ENCODE measurements around the gene NAPG. TPM values are rescaled to one million over a fixed set of nuclear protein-coding genes. Genes with fewer than 3 reads are reported as not detected.
A peak's percentile ranks its signal among the peaks of the same experiment; 100 is the strongest.

The NAPG gene
- 16.8 TPM for polyA plus RNA-seq (2013, experiment 1 of 2)
- 19.0 TPM for polyA plus RNA-seq (2013, experiment 2 of 2)

DNA sequence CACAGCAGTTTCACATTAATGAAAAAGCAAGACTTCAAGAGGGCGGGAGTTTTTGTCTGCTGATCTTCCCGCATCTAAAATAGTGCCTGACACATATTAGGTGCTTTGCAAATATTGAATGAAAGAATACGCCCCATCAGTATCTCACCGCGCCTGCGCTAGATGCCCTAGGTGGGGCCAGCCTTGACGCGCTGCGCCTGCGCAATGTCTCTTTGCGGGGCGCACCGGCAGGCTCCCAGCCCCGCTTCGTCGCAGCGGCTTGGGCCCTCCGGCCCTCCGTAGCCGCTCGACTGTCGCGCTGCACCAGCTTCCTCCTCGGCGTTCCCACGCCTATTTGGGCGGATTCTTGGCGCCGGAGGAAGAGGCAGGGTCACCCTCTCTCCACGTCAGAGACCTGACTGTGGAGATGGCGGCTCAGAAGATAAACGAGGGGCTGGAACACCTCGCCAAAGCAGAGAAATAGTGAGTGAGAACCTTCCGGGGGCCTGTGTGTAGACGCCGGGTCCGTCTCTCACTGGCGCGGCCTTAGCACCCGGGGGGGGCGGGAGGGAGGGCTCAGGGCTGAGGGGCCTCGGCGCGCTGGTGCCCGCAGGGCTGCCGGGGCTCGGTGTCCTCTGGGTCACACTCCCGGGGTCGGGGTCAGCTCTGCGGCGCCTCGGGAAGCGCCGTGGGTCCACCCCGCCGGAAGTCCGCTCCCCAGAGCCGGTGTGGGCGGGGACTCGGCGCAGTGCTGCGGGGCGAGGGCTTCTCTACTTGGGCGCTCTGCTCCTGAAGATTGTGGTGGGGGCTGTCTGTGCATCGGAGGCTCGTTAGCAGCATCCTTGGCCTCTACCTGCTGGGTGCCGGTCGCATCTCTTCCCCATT, at the start of gene NAPG:
NAPG (plus strand) TSS at position 331 of the 864 bp plus-strand sequence; CDS start at position 407, 76 bp downstream.
- Histone ChIP-seq H3K9me3 (ENCODE audit: insufficient read depth, low read depth, low read length) (no peaks in the 10 kb centered on the region), H3K27ac (ENCODE audit: low read depth, low read length) (peak within 1 kb of the TSS; percentile 83; the same call in 1 of the 2 replicates)
- WGBS, result under 1% methylated on average over 68 of the region's 68 CpGs

DNA sequence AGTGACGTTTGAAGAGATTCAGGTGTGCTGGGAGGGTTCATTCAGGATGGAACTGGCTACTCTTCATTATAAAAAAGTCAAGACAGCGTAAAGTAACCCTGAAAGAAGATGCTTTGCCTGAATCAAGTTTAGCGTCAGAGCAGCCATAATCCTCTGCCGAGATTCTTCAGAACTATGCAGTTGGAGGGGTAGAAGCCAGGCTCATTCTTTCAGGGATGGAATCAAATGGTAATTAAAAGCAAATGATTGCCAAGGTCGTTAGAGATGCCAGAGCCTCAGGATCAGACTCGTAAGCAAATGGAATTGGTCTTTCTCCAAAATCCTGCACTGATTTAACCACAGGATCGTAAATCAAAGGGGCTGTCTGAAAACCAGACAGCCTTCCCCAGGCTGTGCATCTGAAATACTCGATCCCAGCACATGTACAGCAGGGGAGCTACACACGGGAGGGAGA, 49.5 kb upstream of the NAPG start:
- Histone ChIP-seq H3K9me3 (ENCODE audit: insufficient read depth, low read depth, low read length) (no peaks in the 10 kb centered on the region), H3K27ac (ENCODE audit: low read depth, low read length) (no peak overlapping the region), H3K36me3 (ENCODE audit: insufficient read depth, low read length) (peaks cover 3% of the 10 kb centered on the region; the same call in 1 of the 2 replicates), H3K4me1 (ENCODE audit: insufficient read depth, low read length) (peaks cover 32% of the 10 kb centered on the region), H3K9ac (ENCODE audit: low read depth, low read length) (no peak overlapping the region), H3K27me3 (ENCODE audit: insufficient read depth, low read length) (peaks cover 48% of the 10 kb centered on the region), H3K4me3 (ENCODE audit: low read length) (no peak overlapping the region)
- 84% methylated on average over 9 of the region's 9 CpGs for WGBS

More for the DNA sequence above, at the start of gene NAPG:
- H3K27me3 ChIP-seq (ENCODE audit: insufficient read depth, low read length), result 0 out of 2 replicates have a peak, but pooled peaks cover 2% of the 10 kb centered on the region
- H3K4me1 ChIP-seq (ENCODE audit: insufficient read depth, low read length), result peaks cover 10% of the 10 kb centered on the region
- H3K36me3 ChIP-seq (ENCODE audit: insufficient read depth, low read length), result 0 out of 2 replicates have a peak, but pooled peaks cover 4% of the 10 kb centered on the region
- H3K4me3 ChIP-seq (ENCODE audit: low read length), result peak within 1 kb of the TSS; percentile 98
- H3K9ac ChIP-seq (ENCODE audit: low read depth, low read length), result peak within 1 kb of the TSS; percentile 80

DNA sequence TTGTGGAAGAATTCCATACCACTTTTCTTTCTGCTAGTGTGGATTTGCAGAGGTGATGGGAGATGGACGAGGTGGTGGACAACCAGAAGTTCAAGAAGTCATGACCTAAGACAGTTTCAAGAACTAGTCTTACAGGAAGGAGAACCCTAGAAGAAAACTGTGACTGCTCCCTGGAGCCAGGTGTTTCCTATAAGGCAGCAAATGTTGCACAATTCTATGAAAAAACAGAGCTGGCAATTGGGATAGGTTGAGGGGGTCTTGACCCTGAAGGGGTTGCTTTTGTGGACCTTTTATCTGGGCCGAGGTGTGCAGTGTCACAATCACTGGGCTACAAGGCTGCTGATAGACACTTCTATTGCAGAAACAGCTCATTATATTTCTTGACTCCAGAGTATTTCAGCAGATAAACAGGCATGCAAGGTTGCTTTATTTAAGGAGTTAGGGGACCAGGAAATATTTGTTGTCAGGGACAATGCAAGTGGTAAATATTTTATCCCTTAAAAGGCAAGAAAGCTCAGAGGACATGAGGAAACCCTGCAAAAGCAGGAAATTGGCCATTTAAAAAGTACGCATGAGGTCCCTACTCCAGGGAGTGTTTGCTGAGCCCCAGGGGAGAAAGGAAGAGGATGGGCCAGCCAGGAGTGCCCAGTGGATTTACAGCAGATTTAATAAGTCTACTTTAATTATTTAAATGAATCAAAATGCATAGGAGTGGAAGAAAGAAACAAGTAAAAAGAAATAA, 48.5 kb upstream of the NAPG start:
- H3K4me3 ChIP-seq (ENCODE audit: low read length), result no peak overlapping the region
- 64% methylated on average over 3 of the region's 3 CpGs for WGBS
- H3K27ac ChIP-seq (ENCODE audit: low read depth, low read length), result peak overlapping the region; percentile 15; the same call in 1 of the 2 replicates
- no peaks in the 10 kb centered on the region; the same call in 1 of the 2 replicates for H3K36me3 ChIP-seq (ENCODE audit: insufficient read depth, low read length)
- H3K9ac ChIP-seq (ENCODE audit: low read depth, low read length), result no peak overlapping the region
- H3K4me1 ChIP-seq (ENCODE audit: insufficient read depth, low read length), result peaks cover 39% of the 10 kb centered on the region
- peaks cover 48% of the 10 kb centered on the region for H3K27me3 ChIP-seq (ENCODE audit: insufficient read depth, low read length)
- H3K9me3 ChIP-seq (ENCODE audit: insufficient read depth, low read depth, low read length), result no peaks in the 10 kb centered on the region

DNA sequence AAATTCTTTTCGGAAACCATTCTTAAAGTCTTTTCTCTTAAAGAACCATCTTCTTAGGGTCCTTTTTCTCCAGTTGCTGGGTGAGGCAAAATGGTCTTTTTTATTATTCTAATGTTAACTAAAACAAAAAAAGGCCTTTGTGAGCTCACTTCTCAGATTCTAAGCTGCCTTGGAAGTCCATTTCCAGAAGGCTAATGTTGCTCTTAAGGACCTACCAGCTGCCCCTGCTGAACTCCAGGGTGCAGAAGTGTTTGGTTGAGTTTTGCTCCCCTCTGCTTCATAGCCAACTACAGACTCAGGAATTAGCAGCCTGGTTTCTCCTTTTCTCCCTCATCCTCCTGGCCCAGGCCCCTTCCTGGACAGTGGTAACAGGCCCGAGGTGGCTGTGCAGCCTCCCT, 48.0 kb upstream of the NAPG start:
- Histone ChIP-seq H3K4me1 (ENCODE audit: insufficient read depth, low read length) (peaks cover 36% of the 10 kb centered on the region), H3K9ac (ENCODE audit: low read depth, low read length) (no peak overlapping the region), H3K27me3 (ENCODE audit: insufficient read depth, low read length) (peaks cover 48% of the 10 kb centered on the region), H3K36me3 (ENCODE audit: insufficient read depth, low read length) (no peaks in the 10 kb centered on the region), H3K4me3 (ENCODE audit: low read length) (no peak overlapping the region), H3K9me3 (ENCODE audit: insufficient read depth, low read depth, low read length) (no peaks in the 10 kb centered on the region), H3K27ac (ENCODE audit: low read depth, low read length) (peak overlapping the region; percentile 45; the same call in 1 of the 2 replicates)
- WGBS, result 75% methylated on average over 1 of the region's 2 CpGs

DNA sequence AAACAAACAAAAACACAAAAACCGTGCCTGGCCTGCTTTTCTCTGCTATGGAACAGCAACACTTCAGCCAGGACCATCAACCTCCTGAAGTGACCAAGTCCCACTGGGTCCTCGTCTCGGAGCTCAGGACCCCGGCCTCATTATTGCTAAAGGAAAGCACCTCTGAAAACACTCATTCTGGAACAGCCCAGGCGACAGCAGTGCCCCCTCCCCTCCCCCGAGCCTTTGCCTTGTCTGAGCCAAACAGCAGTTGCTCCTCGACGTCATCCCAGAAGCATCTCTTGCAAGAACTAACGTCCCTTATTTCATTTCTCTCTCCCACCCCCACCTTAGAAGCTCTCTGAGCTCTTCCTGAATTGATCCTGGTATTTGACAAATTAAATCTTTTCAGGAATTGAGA, 44.0 kb upstream of the NAPG start:
- Histone ChIP-seq H3K9me3 (ENCODE audit: insufficient read depth, low read depth, low read length) (no peaks in the 10 kb centered on the region), H3K4me1 (ENCODE audit: insufficient read depth, low read length) (peaks cover 24% of the 10 kb centered on the region), H3K4me3 (ENCODE audit: low read length) (no peak overlapping the region), H3K36me3 (ENCODE audit: insufficient read depth, low read length) (no peaks in the 10 kb centered on the region), H3K27ac (ENCODE audit: low read depth, low read length) (no peak overlapping the region), H3K27me3 (ENCODE audit: insufficient read depth, low read length) (peaks cover 24% of the 10 kb centered on the region), H3K9ac (ENCODE audit: low read depth, low read length) (no peak overlapping the region)
- 63% methylated on average over 9 of the region's 9 CpGs for WGBS

DNA sequence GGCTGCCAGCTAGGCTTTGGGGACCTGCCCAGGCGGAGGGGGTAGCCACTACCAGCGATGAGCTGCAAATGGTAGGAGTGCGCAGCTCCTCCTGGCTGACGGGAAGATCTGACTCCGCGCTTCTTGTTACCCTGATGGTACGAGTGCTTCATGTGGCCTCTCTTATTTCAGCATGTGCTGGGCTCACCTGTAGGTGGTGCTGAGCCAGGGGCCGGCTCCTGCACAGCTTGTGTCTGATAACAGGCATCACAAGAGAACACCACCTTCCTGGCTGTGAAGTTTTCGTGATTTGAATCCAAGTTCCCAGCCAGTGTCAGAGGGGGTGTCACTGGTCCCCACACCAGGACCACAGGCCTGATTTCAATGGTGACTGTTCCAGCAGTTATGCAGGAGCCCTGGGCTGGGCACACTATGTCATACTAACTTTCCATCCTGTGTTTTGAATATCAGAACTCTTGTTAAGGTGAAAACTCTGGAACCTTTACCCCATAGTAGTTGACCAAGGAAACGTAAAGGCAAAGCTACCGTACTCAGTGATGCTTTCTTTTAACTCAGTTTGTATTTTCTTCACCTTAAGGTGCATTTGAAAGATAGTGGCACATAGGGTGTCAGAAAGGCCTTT, 43.4 kb upstream of the NAPG start:
- WGBS, result 93% methylated on average over 11 of the region's 11 CpGs
- no peak overlapping the region for H3K9ac ChIP-seq (ENCODE audit: low read depth, low read length)
- H3K4me1 ChIP-seq (ENCODE audit: insufficient read depth, low read length), result peaks cover 18% of the 10 kb centered on the region
- no peaks in the 10 kb centered on the region for H3K36me3 ChIP-seq (ENCODE audit: insufficient read depth, low read length)
- H3K27ac ChIP-seq (ENCODE audit: low read depth, low read length), result no peak overlapping the region
- no peaks in the 10 kb centered on the region for H3K9me3 ChIP-seq (ENCODE audit: insufficient read depth, low read depth, low read length)
- no peak overlapping the region for H3K4me3 ChIP-seq (ENCODE audit: low read length)
- peaks cover 18% of the 10 kb centered on the region for H3K27me3 ChIP-seq (ENCODE audit: insufficient read depth, low read length)

DNA sequence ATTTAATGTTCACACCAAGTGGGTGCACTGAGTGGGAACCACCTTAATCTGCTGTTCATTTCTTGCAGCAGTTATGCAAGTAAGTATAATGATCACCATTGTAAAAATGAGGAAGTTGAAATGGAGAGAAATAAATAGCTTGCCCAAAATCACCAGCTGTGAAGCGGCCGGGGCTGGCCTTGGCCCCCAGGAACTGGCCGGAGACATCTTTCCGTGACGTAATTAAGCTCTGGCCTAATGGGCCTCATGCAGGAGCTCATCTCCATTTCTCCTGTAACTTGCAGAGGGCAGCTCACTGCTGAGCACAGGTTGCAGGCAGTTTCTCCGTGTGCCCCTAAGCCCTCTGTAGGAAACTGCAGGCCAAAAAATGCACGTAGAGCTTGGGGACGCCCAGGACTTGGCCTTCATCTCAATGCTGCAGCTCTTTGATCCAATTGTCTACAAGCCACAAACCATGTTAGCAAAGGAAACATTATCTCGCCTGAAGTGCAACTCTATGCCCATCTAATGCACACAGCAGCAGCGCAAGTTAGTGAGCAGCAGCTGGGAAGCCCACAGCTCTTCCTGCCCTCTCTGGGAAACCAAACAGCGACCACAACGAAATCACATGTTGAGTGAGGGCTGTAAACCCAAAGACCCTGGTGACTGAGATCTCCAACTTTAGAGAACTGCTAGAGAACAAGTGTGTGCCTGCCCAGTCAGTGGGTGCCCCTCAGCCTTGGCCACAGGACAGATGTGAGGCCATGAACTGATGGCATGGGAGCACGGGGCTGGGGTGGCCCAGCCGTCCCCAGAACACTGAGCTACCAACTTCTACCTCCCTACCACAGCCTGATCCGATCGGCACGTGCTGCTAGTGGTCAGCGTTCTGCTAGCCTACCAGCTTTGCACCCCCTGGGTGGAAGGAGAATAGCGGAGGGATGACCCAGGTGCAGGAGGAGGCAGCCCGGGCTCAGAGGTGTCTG, 42.6 kb upstream of the NAPG start:
- Histone ChIP-seq H3K4me3 (ENCODE audit: low read length) (no peak overlapping the region), H3K9me3 (ENCODE audit: insufficient read depth, low read depth, low read length) (no peaks in the 10 kb centered on the region), H3K27me3 (ENCODE audit: insufficient read depth, low read length) (peaks cover 16% of the 10 kb centered on the region), H3K4me1 (ENCODE audit: insufficient read depth, low read length) (peaks cover 10% of the 10 kb centered on the region), H3K27ac (ENCODE audit: low read depth, low read length) (no peak overlapping the region), H3K36me3 (ENCODE audit: insufficient read depth, low read length) (no peaks in the 10 kb centered on the region), H3K9ac (ENCODE audit: low read depth, low read length) (no peak overlapping the region)
- 92% methylated on average over 20 of the region's 20 CpGs for whole genome bisulfite sequencing

DNA sequence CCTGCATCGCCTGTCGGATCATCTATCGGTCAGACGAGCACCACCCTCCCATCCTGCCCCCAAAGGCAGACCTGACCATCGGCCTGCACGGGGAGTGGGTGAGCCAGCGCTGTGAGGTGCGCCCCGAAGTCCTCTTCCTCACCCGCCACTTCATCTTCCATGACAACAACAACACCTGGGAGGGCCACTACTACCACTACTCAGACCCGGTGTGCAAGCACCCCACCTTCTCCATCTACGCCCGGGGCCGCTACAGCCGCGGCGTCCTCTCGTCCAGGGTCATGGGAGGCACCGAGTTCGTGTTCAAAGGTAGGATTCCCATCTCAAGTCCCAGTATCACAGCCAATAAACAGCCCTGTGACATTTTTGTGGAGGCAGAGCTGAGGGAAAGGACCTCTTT, 40.4 kb upstream of the NAPG start:
- 93% methylated on average over 20 of the region's 20 CpGs for WGBS
- Histone ChIP-seq H3K27me3 (ENCODE audit: insufficient read depth, low read length) (no peaks in the 10 kb centered on the region; the same call in 1 of the 2 replicates), H3K27ac (ENCODE audit: low read depth, low read length) (no peak overlapping the region), H3K4me1 (ENCODE audit: insufficient read depth, low read length) (peaks cover 7% of the 10 kb centered on the region), H3K36me3 (ENCODE audit: insufficient read depth, low read length) (peaks cover 4% of the 10 kb centered on the region; the same call in 1 of the 2 replicates), H3K4me3 (ENCODE audit: low read length) (no peak overlapping the region), H3K9ac (ENCODE audit: low read depth, low read length) (no peak overlapping the region), H3K9me3 (ENCODE audit: insufficient read depth, low read depth, low read length) (no peaks in the 10 kb centered on the region)

DNA sequence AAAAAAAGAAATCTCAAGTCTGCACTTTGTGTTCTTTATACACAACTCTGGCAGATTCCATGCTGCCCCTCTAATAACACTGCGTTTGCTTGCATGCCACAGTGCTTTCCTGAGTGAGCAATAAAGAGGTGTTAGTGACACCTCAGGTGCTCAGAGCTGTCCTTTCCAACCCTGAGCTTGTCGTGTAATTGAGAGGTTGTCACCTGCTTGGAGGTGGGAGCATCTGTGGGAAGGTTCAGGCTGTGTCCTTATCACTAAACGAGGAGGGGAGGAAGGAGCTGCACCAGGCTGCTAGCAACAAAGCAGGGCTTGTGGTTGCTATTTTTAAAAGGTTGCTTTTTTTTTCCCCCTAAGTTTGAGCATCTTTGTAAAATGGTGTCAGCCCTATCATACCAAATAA, 39.5 kb upstream of the NAPG start:
- Histone ChIP-seq H3K27me3 (ENCODE audit: insufficient read depth, low read length) (no peaks in the 10 kb centered on the region; the same call in 1 of the 2 replicates), H3K27ac (ENCODE audit: low read depth, low read length) (no peak overlapping the region), H3K4me1 (ENCODE audit: insufficient read depth, low read length) (peaks cover 7% of the 10 kb centered on the region), H3K9ac (ENCODE audit: low read depth, low read length) (no peak overlapping the region), H3K9me3 (ENCODE audit: insufficient read depth, low read depth, low read length) (no peaks in the 10 kb centered on the region), H3K4me3 (ENCODE audit: low read length) (no peak overlapping the region), H3K36me3 (ENCODE audit: insufficient read depth, low read length) (peaks cover 4% of the 10 kb centered on the region; the same call in 1 of the 2 replicates)
- 81% methylated on average over 3 of the region's 3 CpGs for WGBS

DNA sequence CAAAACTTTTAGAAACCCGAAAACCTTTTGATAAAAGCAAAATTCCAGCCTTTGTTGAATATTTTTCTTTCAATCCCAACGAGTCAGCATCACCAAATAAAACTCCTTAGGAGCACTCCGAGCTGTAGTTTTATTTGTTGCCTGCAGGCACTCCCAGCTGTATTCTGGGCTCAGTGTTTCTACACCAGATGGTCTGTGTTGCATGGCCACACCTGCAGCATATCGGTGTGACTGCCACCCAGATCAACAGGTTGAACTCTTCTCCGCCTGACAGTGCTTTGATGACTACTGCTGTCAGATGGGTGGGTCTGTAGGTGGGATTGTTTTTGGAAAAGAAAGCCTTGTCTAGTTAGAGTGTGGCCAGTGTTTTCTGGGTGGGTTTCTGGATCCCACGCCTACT, 38.7 kb upstream of the NAPG start:
- Histone ChIP-seq H3K4me1 (ENCODE audit: insufficient read depth, low read length) (no peaks in the 10 kb centered on the region), H3K36me3 (ENCODE audit: insufficient read depth, low read length) (peaks cover 4% of the 10 kb centered on the region; the same call in 1 of the 2 replicates), H3K27me3 (ENCODE audit: insufficient read depth, low read length) (no peaks in the 10 kb centered on the region; the same call in 1 of the 2 replicates), H3K27ac (ENCODE audit: low read depth, low read length) (no peak overlapping the region), H3K9ac (ENCODE audit: low read depth, low read length) (no peak overlapping the region), H3K4me3 (ENCODE audit: low read length) (no peak overlapping the region), H3K9me3 (ENCODE audit: insufficient read depth, low read depth, low read length) (no peaks in the 10 kb centered on the region)
- 92% methylated on average over 6 of the region's 6 CpGs for WGBS
